Neural progenitor cell (in vitro differentiated cells): ENCODE data around the gene STK39. TPM values are rescaled to one million over a fixed set of nuclear protein-coding genes. Genes with fewer than 3 reads are reported as not detected.

Experiments
- DNase-seq: peaks from one replicate; pipeline ENCODE4 v3.0.0-alpha.2; 2016; ENCODE audit warnings: low spot score
- H2AFZ ChIP-seq: fragments of 200-600 bp; sonication (generic); replicated peaks from 2 replicates; pipeline ENCODE4 v1.6.1; 2016; ENCODE audit warnings: antibody characterized with exemption
- H3F3A ChIP-seq: fragments of 200-600 bp; sonication (generic); 2 replicates; pipeline ENCODE4 v1.6.1; 2016; ENCODE audit warnings: antibody characterized with exemption, low read depth
- H3K27ac ChIP-seq: fragments of 200-600 bp; sonication (generic); 2 replicates; pipeline ENCODE4 v1.5.1; 2016; ENCODE audit warnings: mild to moderate bottlenecking
- H3K27me3 ChIP-seq: fragments of 200-600 bp; sonication (generic); 2 replicates; pipeline ENCODE4 v1.6.1; 2016; ENCODE audit warnings: mild to moderate bottlenecking, moderate library complexity
- H3K36me3 ChIP-seq: fragments of 200-600 bp; sonication (generic); 2 replicates; pipeline ENCODE4 v1.5.1; 2016
- H3K4me1 ChIP-seq: fragments of 200-600 bp; sonication (generic); 2 replicates; pipeline ENCODE4 v1.6.1; 2016; ENCODE audit warnings: mixed run types
- H3K4me2 ChIP-seq: fragments of 200-600 bp; sonication (generic); 2 replicates; pipeline ENCODE4 v1.6.1; 2016
- H3K4me3 ChIP-seq: fragments of 200-600 bp; sonication (generic); 2 replicates; pipeline ENCODE4 v1.5.1; 2016
- H3K79me2 ChIP-seq: fragments of 200-600 bp; sonication (generic); 2 replicates; pipeline ENCODE4 v1.6.1; 2016; ENCODE audit warnings: low read depth
- H3K9ac ChIP-seq: fragments of 200-600 bp; sonication (generic); 2 replicates; pipeline ENCODE4 v1.6.1; 2016
- H3K9me3 ChIP-seq: fragments of 200-600 bp; sonication (generic); 2 replicates; pipeline ENCODE4 v1.5.1; 2016; ENCODE audit warnings: low read depth
- H4K20me1 ChIP-seq: fragments of 200-600 bp; sonication (generic); 2 replicates; pipeline ENCODE4 v1.6.1; 2016; ENCODE audit warnings: low read depth
- H3K27ac Mint-ChIP-seq: 3 replicates; pipeline ENCODE4 v1.8.0; 2021; ENCODE audit warnings: mixed read lengths
- H3K27me3 Mint-ChIP-seq: 2 replicates; pipeline ENCODE4 v1.8.0; 2022; ENCODE audit warnings: low read depth, mild to moderate bottlenecking, inconsistent platforms, moderate library complexity, mixed read lengths; ENCODE audit not compliant: insufficient read depth
- H3K36me3 Mint-ChIP-seq: 3 replicates; pipeline ENCODE4 v1.8.0; 2021; ENCODE audit warnings: mixed read lengths
- H3K4me1 Mint-ChIP-seq: 3 replicates; pipeline ENCODE4 v1.8.0; 2021; ENCODE audit warnings: mixed read lengths
- H3K4me3 Mint-ChIP-seq: 3 replicates; pipeline ENCODE4 v1.8.0; 2021; ENCODE audit warnings: mild to moderate bottlenecking, moderate library complexity, mixed read lengths
- H3K9me3 Mint-ChIP-seq: 3 replicates; pipeline ENCODE4 v1.8.0; 2020; ENCODE audit warnings: mixed read lengths
- CTCF ChIP-seq: fragments of 200-600 bp; sonication (generic); IDR thresholded peaks from 2 replicates; pipeline ENCODE4 v1.5.1; 2017; ENCODE audit warnings: antibody characterized with exemption, mild to moderate bottlenecking
- EZH2 ChIP-seq: fragments of 200-600 bp; sonication (generic); IDR thresholded peaks from 2 replicates; pipeline ENCODE4 v1.6.1; 2017; ENCODE audit warnings: antibody characterized with exemption, mild to moderate bottlenecking, moderate library complexity
- EZH2phosphoT487 ChIP-seq: fragments of 200-600 bp; sonication (generic); IDR thresholded peaks from 2 replicates; pipeline ENCODE4 v1.6.1; 2017; ENCODE audit warnings: antibody characterized with exemption
- total RNA-seq: library from RNA; depleted of rRNA; stranded (reverse); fragments of >200 nt; gene quantifications from 2 replicates; pipeline ENCODE4 v1.2.3, GENCODE V29; 2015; ENCODE audit warnings: low replicate concordance

STK39 gene
- total RNA-seq, 1 donor from 2014 or later = 23.8 TPM

- no peaks in the 10 kb centered on the region for H3K79me2 ChIP-seq
- no peaks in the 10 kb centered on the region for H4K20me1 ChIP-seq
- Mint-ChIP-seq H3K4me1 (peaks cover 17% of the 10 kb centered on the region), H3K9me3 (peaks cover 7% of the 10 kb centered on the region), H3K4me3 (no peak overlapping the region), H3K27ac (no peak overlapping the region), H3K36me3 (peaks cover 3% of the 10 kb centered on the region), H3K27me3 (no peaks in the 10 kb centered on the region)
- no peaks in the 10 kb centered on the region for H3K9me3 ChIP-seq
- peaks cover 39% of the 10 kb centered on the region for H3K4me1 ChIP-seq
- no peaks in the 10 kb centered on the region for H3K27me3 ChIP-seq
- H3K36me3 ChIP-seq = no peaks in the 10 kb centered on the region
- TF ChIP-seq CTCF = no peak
- TF ChIP-seq EZH2phosphoT487 = no peak
- TF ChIP-seq EZH2 = no peak
- H3K9ac ChIP-seq = no peak overlapping the region
- peak overlapping the region; percentile 65 for H3K4me2 ChIP-seq
- H2AFZ ChIP-seq = no peak overlapping the region
- peak; percentile 52 for DNase-seq
- H3K27ac ChIP-seq = peak overlapping the region; percentile 94
- H3F3A ChIP-seq = peaks cover 33% of the 10 kb centered on the region
- peak overlapping the region; percentile 6 for H3K4me3 ChIP-seq
Observed at GRCh38 chr2:167945660-167946368, 301.6 kb downstream of the STK39 start.

- no peak overlapping the region for H3K4me3 Mint-ChIP-seq
- H3K36me3 Mint-ChIP-seq = peaks cover 3% of the 10 kb centered on the region
- H3K27me3 Mint-ChIP-seq = no peaks in the 10 kb centered on the region
- H3K9me3 Mint-ChIP-seq = peaks cover 7% of the 10 kb centered on the region
- no peak overlapping the region for H3K9ac ChIP-seq
- no peak overlapping the region for H2AFZ ChIP-seq
- no peak for DNase-seq
- H3K79me2 ChIP-seq = no peaks in the 10 kb centered on the region
- H3F3A ChIP-seq = peaks cover 33% of the 10 kb centered on the region
- peak overlapping the region; percentile 94 for H3K27ac ChIP-seq
- no peaks in the 10 kb centered on the region for H3K27me3 ChIP-seq
- no peak overlapping the region for H3K27ac Mint-ChIP-seq
- no peak for TF ChIP-seq CTCF
- TF ChIP-seq EZH2 = no peak
- no peak for TF ChIP-seq EZH2phosphoT487
- H3K4me1 ChIP-seq = peaks cover 39% of the 10 kb centered on the region
- H3K4me3 ChIP-seq = no peak overlapping the region
- H3K9me3 ChIP-seq = no peaks in the 10 kb centered on the region
- H3K36me3 ChIP-seq = no peaks in the 10 kb centered on the region
- no peaks in the 10 kb centered on the region for H4K20me1 ChIP-seq
- peaks cover 17% of the 10 kb centered on the region for H3K4me1 Mint-ChIP-seq
- H3K4me2 ChIP-seq = peak overlapping the region; percentile 65
Observed at GRCh38 chr2:167944825-167945659, 302.4 kb downstream of the STK39 start.

GRCh38 chr2:167943897-167944296 is 303.5 kb downstream of the STK39 start:
- H3K4me2 ChIP-seq = no peak overlapping the region
- H3K27ac ChIP-seq = peak overlapping the region; percentile 94
- Mint-ChIP-seq H3K4me3 (no peak overlapping the region), H3K36me3 (peaks cover 3% of the 10 kb centered on the region), H3K4me1 (peaks cover 17% of the 10 kb centered on the region), H3K27me3 (no peaks in the 10 kb centered on the region), H3K9me3 (peaks cover 7% of the 10 kb centered on the region), H3K27ac (no peak overlapping the region)
- H3K9ac ChIP-seq = no peak overlapping the region
- no peak overlapping the region for H3K4me3 ChIP-seq
- TF ChIP-seq EZH2phosphoT487 (no peak), EZH2 (no peak), CTCF (no peak)
- H3K4me1 ChIP-seq = peaks cover 45% of the 10 kb centered on the region
- H3K9me3 ChIP-seq = no peaks in the 10 kb centered on the region
- no peaks in the 10 kb centered on the region for H3K36me3 ChIP-seq
- H2AFZ ChIP-seq = no peak overlapping the region
- peaks cover 33% of the 10 kb centered on the region for H3F3A ChIP-seq
- no peaks in the 10 kb centered on the region for H4K20me1 ChIP-seq
- no peaks in the 10 kb centered on the region for H3K27me3 ChIP-seq
- DNase-seq = no peak
- no peaks in the 10 kb centered on the region for H3K79me2 ChIP-seq
